ENCODE results near the gene SMYD3. TPM values are rescaled to one million over a fixed set of nuclear protein-coding genes. Genes with fewer than 3 reads are reported as not detected.

The SMYD3 gene
- total and polyA plus RNA-seq, 9 of the 15 experiments (the other 6 are each of a cell fraction or from before 2014, with no cell fraction given): 128 to 440 (median 197) TPM

GRCh38 chr1:246187834-246188372 is 319.2 kb downstream of the SMYD3 start (continued):
- TF ChIP-seq KLF10 (CRISPR knock-in tag; IDR thresholded peaks at IDR 0.05) (no peak), ZNF217 (CRISPR knock-in tag; IDR thresholded peaks at IDR 0.05) (no peak), TFAP4 (CRISPR knock-in tag; IDR thresholded peaks at IDR 0.05; ENCODE audit: borderline replicate concordance) (no peak), ETV1 (tag; conservative IDR thresholded peaks at IDR 0.05; ENCODE audit: low read depth) (no peak), SMARCA4 (IDR thresholded peaks at IDR 0.05) (peak; percentile 43; the same call in 1 of the 2 replicates), ZNF12 (CRISPR knock-in tag; IDR thresholded peaks at IDR 0.05) (no peak), ZFX (CRISPR knock-in tag; IDR thresholded peaks at IDR 0.05) (peak; percentile 46), ZNF212 (CRISPR knock-in tag; IDR thresholded peaks at IDR 0.05) (no peak), HSF4 (CRISPR knock-in tag; IDR thresholded peaks at IDR 0.05; ENCODE audit: borderline replicate concordance) (no peak), CREB5 (CRISPR knock-in tag; IDR thresholded peaks at IDR 0.05) (no peak), TAF9B (IDR thresholded peaks at IDR 0.05; ENCODE audit: partially characterized antibody) (no peak), PTRF (tag; IDR thresholded peaks at IDR 0.05) (peak; percentile 25; the same call in 1 of the 2 replicates), ZNF407 (IDR thresholded peaks at IDR 0.05; ENCODE audit: low read depth) (no peak), TFAM (CRISPR knock-in tag; conservative IDR thresholded peaks at IDR 0.05) (no peak), ZFP91 (CRISPR knock-in tag; IDR thresholded peaks at IDR 0.05) (no peak), ZFP36 (IDR thresholded peaks at IDR 0.05; ENCODE audit: low read depth, low read length, partially characterized antibody) (peak; percentile 72), STAT5A (IDR thresholded peaks at IDR 0.05; ENCODE audit: borderline replicate concordance, low read length) (no peak), NCOA6 (IDR thresholded peaks at IDR 0.05) (no peak)

Measured in K562 (cell line).